HAP-1 (cell line): Measurements from ENCODE around the gene ATP1A3.
"Not testable (repeated sequence)": the region's sequence is repeated elsewhere in the genome, so short reads cannot be mapped to it uniquely, and the experiment has no call there.

Source experiments
- DNase-seq, 2 experiments: peaks; one replicate each; pipeline ENCODE4 v3.0.0-alpha.2; 2016 to 2020; ENCODE audit warnings: low spot score in 2 of 2
- H3K27me3 ChIP-seq: fragments of 250-450 bp; sonication (Bioruptor Pico); 2 replicates; pipeline ENCODE4 v1.5.1; 2020; ENCODE audit warnings: low read depth, mild to moderate bottlenecking, moderate library complexity
- H3K36me3 ChIP-seq: fragments of 250-450 bp; sonication (Bioruptor Pico); replicated peaks from 2 replicates; pipeline ENCODE4 v1.5.1; 2020; ENCODE audit warnings: mild to moderate bottlenecking
- H3K4me1 ChIP-seq: fragments of 250-450 bp; sonication (Bioruptor Pico); 2 replicates; pipeline ENCODE4 v1.5.1; 2020; ENCODE audit warnings: mild to moderate bottlenecking
- H3K4me3 ChIP-seq: fragments of 250-450 bp; sonication (Bioruptor Pico); 2 replicates; pipeline ENCODE4 v1.5.1; 2020; ENCODE audit warnings: mild to moderate bottlenecking, moderate library complexity
- H3K9me3 ChIP-seq: fragments of 250-450 bp; sonication (Bioruptor Pico); 2 replicates; pipeline ENCODE4 v1.5.1; 2020; ENCODE audit warnings: mild to moderate bottlenecking, moderate library complexity
- in situ Hi-C: fragments of 300-500 bp; cut with MboI; formaldehyde crosslinking; loops from 3 replicates; pipeline ENCODE4 v1.14.3; 2020; ENCODE audit warnings: low sequenced_read_pairs, inconsistent platforms, mixed read lengths

The ATP1A3 gene

GRCh38 chr19:41998246-41999020, 4.4 kb upstream of the ATP1A3 start:
- Histone ChIP-seq H3K9me3 (no peaks in the 10 kb centered on the region), H3K4me1 (no peaks in the 10 kb centered on the region)
- in situ Hi-C loops, result no loop called here

GRCh38 chr19:41997851-41998229, 3.8 kb upstream of the ATP1A3 start:
- in situ Hi-C loops, result no loop called here
- Histone ChIP-seq H3K9me3 (no peaks in the 10 kb centered on the region), H3K27me3 (peaks cover 17% of the 10 kb centered on the region), H3K4me3 (no peak overlapping the region), H3K4me1 (no peaks in the 10 kb centered on the region), H3K36me3 (no peaks in the 10 kb centered on the region)
- no peak for DNase-seq

More at GRCh38 chr19:41998246-41999020, 4.4 kb upstream of the ATP1A3 start:
- DNase-seq, result no peak
- Histone ChIP-seq H3K27me3 (peaks cover 17% of the 10 kb centered on the region), H3K36me3 (no peaks in the 10 kb centered on the region), H3K4me3 (no peak overlapping the region)

GRCh38 chr19:41997121-41997850, 3.3 kb upstream of the ATP1A3 start:
- Histone ChIP-seq H3K36me3 (no peaks in the 10 kb centered on the region), H3K4me1 (no peaks in the 10 kb centered on the region), H3K4me3 (no peak overlapping the region), H3K27me3 (peaks cover 13% of the 10 kb centered on the region), H3K9me3 (no peaks in the 10 kb centered on the region)
- in situ Hi-C loops, result no loop called here
- peak; percentile 10 to 68 for DNase-seq

GRCh38 chr19:41995959-41996797, 2.1 kb upstream of the ATP1A3 start:
- Histone ChIP-seq H3K4me1 (no peaks in the 10 kb centered on the region), H3K27me3 (peaks cover 8% of the 10 kb centered on the region; the same call in 1 of the 2 replicates), H3K4me3 (no peak overlapping the region), H3K9me3 (no peaks in the 10 kb centered on the region), H3K36me3 (no peaks in the 10 kb centered on the region)
- DNase-seq, result peak in 1 of 2 experiments; percentile 31
- in situ Hi-C loops, result no loop called here

GRCh38 chr19:41994994-41995958, 1.2 kb upstream of the ATP1A3 start:
- Histone ChIP-seq H3K27me3 (peaks cover 8% of the 10 kb centered on the region; the same call in 1 of the 2 replicates), H3K4me1 (no peaks in the 10 kb centered on the region), H3K4me3 (no peak overlapping the region), H3K36me3 (no peaks in the 10 kb centered on the region), H3K9me3 (no peaks in the 10 kb centered on the region)
- DNase-seq, result no peak
- in situ Hi-C loops, result no loop called here

- Histone ChIP-seq H3K36me3 (no peaks in the 10 kb centered on the region), H3K9me3 (no peaks in the 10 kb centered on the region), H3K27me3 (peaks cover 8% of the 10 kb centered on the region; the same call in 1 of the 2 replicates), H3K4me1 (no peaks in the 10 kb centered on the region), H3K4me3 (peak overlapping the region; percentile 58)
- DNase-seq, result no peak
- in situ Hi-C loops, result no loop called here
Observed at GRCh38 chr19:41994521-41994971, 516 bp upstream of the ATP1A3 start.

- H3K27me3 ChIP-seq, in situ Hi-C loops, H3K4me3 ChIP-seq, DNase-seq, H3K4me1 ChIP-seq, H3K9me3 ChIP-seq, H3K36me3 ChIP-seq: not testable (repeated sequence)
Observed at GRCh38 chr19:41991925-41992569, 2.0 kb downstream of the ATP1A3 start.

- Histone ChIP-seq H3K36me3 (peaks cover 2% of the 10 kb centered on the region), H3K4me1 (no peaks in the 10 kb centered on the region), H3K4me3 (no peak overlapping the region), H3K9me3 (no peaks in the 10 kb centered on the region), H3K27me3 (no peaks in the 10 kb centered on the region)
- in situ Hi-C loops, result no loop called here
- DNase-seq, result no peak
Observed at GRCh38 chr19:41991025-41991424, 3.0 kb downstream of the ATP1A3 start.

GRCh38 chr19:41990615-41991014, 3.4 kb downstream of the ATP1A3 start:
- Histone ChIP-seq H3K4me1 (no peaks in the 10 kb centered on the region), H3K9me3 (no peaks in the 10 kb centered on the region), H3K27me3 (no peaks in the 10 kb centered on the region), H3K36me3 (peaks cover 4% of the 10 kb centered on the region), H3K4me3 (no peak overlapping the region)
- no peak for DNase-seq
- in situ Hi-C loops, result no loop called here

- H3K36me3 ChIP-seq, result peaks cover 4% of the 10 kb centered on the region
- DNase-seq, result no peak
- in situ Hi-C loops, result no loop called here
Observed at GRCh38 chr19:41990028-41990427, 4.0 kb downstream of the ATP1A3 start.

GRCh38 chr19:41988947-41989346, 5.1 kb downstream of the ATP1A3 start:
- in situ Hi-C loops, result no loop called here
- DNase-seq, result no peak
- H3K9me3 ChIP-seq, result no peaks in the 10 kb centered on the region
- H3K27me3 ChIP-seq, result no peaks in the 10 kb centered on the region
- no peak overlapping the region for H3K4me3 ChIP-seq
- peaks cover 4% of the 10 kb centered on the region for H3K36me3 ChIP-seq
- no peaks in the 10 kb centered on the region for H3K4me1 ChIP-seq

More at GRCh38 chr19:41990028-41990427, 4.0 kb downstream of the ATP1A3 start:
- Histone ChIP-seq H3K27me3 (no peaks in the 10 kb centered on the region), H3K4me3 (no peak overlapping the region), H3K4me1 (no peaks in the 10 kb centered on the region), H3K9me3 (no peaks in the 10 kb centered on the region)

- H3K4me3 ChIP-seq, result no peak overlapping the region
- in situ Hi-C loops, result no loop called here
- DNase-seq, result no peak
- H3K9me3 ChIP-seq, result no peaks in the 10 kb centered on the region
- no peaks in the 10 kb centered on the region for H3K4me1 ChIP-seq
- H3K27me3 ChIP-seq, result no peaks in the 10 kb centered on the region
- peaks cover 4% of the 10 kb centered on the region for H3K36me3 ChIP-seq
Observed at GRCh38 chr19:41987141-41987860, 6.7 kb downstream of the ATP1A3 start.
